ENCODE data around the gene IER5L. TPM values are rescaled to one million over a fixed set of nuclear protein-coding genes. Genes with fewer than 3 reads are reported as not detected.

The IER5L gene
- total RNA-seq, 1 donor from 2014 or later: 9.6 TPM

DNA sequence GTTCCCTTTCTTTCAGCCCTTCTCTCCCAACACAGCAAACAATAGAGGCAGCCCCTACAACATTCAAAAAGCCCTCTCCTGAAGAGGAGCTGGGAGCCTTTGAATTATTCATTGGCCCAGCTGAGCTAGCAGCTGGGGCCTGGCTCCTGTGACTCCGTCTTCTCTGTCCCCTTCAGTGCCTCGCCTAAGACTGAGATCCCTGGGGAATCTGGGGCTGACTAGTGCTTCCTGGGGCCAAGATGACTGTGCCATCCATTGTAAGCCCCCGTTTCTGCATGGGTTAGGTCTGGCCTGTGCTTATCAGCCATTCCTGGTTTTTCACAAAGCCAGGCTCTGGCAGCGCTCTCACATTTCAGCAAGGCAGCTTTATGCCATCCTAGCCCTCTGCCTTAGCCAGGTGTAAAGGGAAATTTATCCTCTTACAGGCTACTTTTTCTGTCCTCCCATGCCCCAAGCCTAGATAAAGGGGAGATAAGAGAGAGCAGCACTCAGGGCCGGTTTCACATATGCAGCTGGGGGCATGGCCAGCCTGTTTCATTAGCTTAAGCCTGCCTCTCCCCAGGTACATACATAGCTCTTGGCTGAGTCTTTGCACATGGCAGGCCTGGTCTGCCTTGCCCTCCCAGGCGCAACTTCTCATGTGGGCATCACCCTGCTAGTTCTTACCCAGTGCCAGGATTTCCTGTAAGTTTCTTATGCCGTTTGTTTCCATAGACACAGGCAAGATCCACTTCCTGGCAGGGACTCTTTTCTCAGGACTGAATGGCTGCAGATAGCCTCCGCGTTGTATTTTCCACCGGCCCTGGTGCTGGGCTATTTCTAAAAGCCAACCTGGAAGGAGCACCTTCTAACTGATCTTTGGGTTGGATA, 51.1 kb downstream of the IER5L start:
- Histone ChIP-seq H3K27me3 (no peaks in the 10 kb centered on the region), H3K4me3 (no peak overlapping the region), H3K4me1 (peaks cover 2% of the 10 kb centered on the region), H3K27ac (no peak overlapping the region), H3K36me3 (peaks cover 73% of the 10 kb centered on the region), H3K9me3 (no peaks in the 10 kb centered on the region)
- DNase-seq (no peak), ATAC-seq (no peak)
- intact Hi-C loops (cut with DNase I): no loop called here
- TF ChIP-seq, protein P1, sequence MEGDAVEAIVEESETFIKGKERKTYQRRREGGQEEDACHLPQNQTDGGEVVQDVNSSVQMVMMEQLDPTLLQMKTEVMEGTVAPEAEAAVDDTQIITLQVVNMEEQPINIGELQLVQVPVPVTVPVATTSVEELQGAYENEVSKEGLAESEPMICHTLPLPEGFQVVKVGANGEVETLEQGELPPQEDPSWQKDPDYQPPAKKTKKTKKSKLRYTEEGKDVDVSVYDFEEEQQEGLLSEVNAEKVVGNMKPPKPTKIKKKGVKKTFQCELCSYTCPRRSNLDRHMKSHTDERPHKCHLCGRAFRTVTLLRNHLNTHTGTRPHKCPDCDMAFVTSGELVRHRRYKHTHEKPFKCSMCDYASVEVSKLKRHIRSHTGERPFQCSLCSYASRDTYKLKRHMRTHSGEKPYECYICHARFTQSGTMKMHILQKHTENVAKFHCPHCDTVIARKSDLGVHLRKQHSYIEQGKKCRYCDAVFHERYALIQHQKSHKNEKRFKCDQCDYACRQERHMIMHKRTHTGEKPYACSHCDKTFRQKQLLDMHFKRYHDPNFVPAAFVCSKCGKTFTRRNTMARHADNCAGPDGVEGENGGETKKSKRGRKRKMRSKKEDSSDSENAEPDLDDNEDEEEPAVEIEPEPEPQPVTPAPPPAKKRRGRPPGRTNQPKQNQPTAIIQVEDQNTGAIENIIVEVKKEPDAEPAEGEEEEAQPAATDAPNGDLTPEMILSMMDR (IDR thresholded peaks at IDR 0.05): no peak

Other genes with a start within 250 kb of the IER5L start
- 15.5 TPM for gene DOLK, start 230.7 kb downstream of the IER5L start, total RNA-seq
- 49.6 TPM for gene NUP188, start 230.6 kb downstream of the IER5L start, total RNA-seq
- gene SH3GLB2, start 149.9 kb downstream of the IER5L start, total RNA-seq: 88.4 TPM
- 20.7 TPM for gene MIGA2, start 141.6 kb downstream of the IER5L start, total RNA-seq
- gene DOLPP1, start 97.2 kb downstream of the IER5L start, total RNA-seq: 13.2 TPM
- 22.8 TPM for gene CRAT, start 67.5 kb downstream of the IER5L start, total RNA-seq
- gene PTPA, start 66.8 kb downstream of the IER5L start, total RNA-seq: 115 TPM

Measured in upper lobe of right lung (tissue), 1 donor.